Inferior parietal cortex (tissue), 1 donor: ENCODE measurements around the gene UBE2S.
"Not testable (repeated sequence)": the region's sequence is repeated elsewhere in the genome, so short reads cannot be mapped to it uniquely, and the experiment has no call there.

Experiments used
- DNase-seq: peaks from one replicate; pipeline ENCODE4 v3.0.0-alpha.2; 2016; ENCODE audit errors: extremely low spot score

Gene UBE2S

DNA sequence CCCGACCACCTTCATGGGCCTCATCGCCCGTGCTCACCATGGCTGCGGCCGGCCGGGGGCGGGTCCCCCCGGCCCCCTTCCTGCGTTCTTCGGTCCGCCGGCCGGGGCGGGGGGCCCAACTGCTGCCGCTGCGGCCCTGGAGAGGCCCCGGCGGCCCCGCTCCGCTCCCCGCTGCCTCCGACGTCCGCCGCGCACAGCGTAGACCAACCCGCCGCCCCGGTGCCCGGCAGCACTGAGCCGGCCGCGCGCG is at the start of gene UBE2S:
Gene UBE2S, minus strand, starts transcription at position 239 of the 250 bp plus-strand sequence. Its CDS starts 199 bp downstream, at position 40.
- DNase-seq, result not testable (repeated sequence)

DNA sequence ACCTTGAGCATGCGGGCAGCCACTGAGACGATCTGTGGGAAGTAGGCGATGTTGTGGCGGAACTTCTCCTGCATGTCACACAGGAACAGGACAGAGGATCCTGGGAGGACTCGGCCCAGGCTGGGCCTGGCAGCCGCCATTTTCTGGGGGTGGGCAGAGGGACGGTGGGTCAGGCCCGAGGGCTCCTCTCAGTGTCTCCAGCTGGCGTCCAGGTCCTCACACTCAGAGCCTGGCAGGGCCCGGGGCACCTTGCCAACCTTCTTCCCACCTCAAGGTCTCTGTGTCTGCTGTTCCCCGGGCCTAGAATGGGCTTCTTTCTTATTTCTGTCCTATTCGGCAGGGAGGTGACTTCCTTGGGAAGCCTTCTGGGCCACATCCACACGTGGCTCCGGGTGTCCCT is 48.8 kb upstream of the UBE2S start:
- no peak for DNase-seq

DNA sequence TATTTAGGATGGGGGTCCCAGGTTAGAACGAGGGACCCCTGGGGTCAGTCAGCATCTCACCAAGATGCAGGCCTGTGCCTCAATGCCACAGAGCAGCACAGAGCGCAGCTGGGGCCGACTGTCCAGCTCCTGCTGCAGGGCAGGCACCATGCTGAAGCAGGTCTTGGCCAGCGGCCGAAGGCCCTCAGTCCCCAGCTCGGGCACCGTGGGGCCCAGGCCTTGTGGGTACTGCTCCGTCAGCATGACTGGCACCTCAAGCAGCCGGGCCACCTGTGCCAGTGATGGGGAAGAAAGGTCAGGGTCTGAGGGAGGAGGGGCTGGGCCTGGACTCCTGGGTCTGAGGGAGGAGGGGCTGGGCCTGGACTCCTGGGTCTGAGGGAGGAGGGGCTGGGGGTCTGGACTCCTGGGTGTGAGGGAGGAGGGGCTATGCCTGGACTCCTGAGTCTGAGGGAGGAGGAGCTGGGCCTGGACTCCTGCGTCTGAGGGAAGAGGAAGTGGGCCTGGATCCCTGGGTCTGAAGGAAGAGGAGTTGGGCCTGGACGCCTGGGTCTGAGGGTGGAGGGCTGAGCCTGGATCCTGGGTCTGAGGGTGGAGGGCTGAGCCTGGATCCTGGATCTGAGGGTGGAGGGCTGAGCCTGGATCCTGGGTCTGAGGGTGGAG is 48.1 kb upstream of the UBE2S start:
- no peak for DNase-seq

DNA sequence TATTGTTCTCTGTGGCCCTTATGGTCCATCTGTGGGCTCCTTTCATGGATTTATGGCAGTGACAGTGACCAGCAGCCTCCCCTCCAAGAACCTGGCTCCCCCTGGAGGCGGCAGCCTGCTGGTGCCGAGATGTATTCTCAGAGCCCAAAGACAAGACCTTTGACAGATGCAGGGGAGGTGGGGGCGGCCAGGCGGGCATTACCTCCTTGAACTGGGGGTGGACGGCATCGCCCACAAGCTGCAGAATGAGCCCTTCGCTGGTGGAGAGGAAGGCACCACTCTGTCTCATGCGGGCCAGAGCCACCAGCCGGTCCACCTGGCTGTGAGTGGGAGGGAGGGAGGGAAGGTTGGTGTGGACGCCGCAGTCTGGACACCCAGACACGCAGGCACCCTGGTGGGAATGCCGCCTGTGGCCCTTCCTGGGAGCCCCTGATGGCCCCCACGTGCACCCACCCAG is 47.2 kb upstream of the UBE2S start:
- peak; percentile 65 for DNase-seq

DNA sequence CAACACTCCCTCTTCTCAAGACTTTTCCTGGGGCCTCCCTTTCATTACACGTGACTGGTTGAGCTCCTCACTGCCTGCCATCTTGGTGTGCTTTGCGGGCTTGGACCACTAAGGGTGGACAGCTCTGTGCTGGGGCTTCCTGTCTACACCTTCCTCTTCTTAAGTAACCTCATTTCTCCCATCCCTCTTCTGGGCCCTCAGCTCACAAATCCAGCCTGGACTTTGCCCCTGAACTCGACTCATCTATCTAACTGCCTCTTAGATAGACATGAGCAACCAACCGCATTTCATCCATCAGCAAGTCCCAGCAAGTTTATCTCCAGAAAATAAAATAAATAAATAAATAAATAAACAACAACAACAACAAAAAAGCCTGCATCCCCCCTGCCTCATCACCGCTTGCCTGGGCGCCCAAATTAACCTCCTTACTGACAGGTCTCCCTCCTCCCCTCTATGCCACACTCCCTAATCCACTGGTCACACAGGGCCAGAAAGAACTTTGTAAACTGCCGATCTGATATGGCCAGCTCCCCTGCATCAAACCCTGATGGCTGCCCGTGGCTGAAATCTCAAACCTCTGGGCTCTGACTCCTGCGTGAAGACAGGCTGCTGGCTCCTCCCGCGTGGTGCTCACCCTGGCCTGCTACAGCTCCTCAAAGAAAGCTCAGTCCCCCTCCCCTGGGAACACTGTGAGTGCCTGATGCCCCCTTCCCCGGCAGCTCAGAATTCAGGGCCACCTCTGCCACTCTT is 46.1 kb upstream of the UBE2S start:
- DNase-seq, result no peak

DNA sequence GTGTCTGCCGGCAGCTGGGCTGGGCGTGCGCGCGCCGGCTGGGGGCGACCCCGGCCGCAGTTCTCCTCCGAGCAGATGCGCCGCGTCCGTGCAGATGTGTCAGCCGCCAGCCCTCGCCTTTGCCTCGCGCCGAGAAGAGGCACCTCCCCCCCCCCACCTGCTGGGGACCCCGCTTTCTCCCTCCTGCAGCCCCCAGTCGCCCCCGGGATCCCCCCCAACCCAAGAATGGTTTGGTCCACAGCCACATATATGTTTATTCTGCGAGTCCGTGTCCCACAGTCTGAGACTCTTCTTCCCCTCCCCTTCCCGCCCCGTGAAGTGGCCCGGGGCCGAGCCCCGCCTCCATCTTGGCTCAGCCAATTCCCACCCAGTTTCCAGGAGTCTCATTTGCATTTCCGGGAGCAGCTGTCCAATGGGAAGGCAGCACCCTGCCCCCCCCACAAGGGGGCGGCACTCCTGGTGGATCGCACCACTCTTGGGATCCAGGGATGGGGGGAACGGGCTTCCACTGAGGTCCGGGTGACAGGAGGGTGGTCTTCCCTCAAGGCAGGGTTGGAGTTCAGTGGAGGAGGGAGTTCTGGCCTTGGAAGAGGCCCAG is 45.3 kb upstream of the UBE2S start:
- DNase-seq, result peak; percentile 93

DNA sequence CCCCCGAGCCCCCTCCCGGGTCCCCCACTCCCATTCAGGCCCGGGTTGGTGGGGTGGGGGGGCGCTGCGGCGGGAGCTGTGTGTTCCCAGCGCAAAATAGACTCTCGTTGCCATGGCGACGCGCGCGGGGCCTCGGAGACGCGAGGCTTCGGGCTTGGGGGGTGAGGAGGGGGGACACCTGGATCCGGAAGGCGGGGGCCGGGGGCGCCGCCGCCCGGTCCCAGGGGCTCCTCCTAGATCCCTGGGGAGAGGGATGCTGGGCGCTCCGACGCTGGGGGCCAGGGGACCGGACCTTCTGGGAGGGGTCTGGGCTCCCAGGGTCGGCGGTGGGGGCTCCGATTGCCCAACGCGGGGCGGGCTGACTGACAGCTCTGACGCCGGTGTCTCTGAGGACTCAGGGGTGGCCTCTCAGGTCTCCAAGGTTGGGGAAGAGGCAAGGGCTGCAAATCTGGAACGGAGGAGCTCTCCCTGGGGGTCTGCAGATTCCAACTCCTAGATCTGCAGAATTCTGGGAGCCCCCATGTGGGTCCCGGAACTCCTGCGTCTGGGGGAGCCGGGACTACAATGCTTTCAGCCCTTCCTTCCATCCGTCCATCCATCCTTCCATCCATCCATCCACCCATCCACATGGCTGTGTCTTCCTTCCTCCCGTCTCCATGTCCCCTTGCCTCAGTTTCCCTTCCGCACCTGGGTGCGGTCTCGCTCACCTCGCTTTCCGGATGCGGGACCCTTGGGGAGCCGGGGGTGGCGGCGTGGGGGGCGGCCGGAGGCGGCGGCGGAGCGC is 44.6 kb upstream of the UBE2S start:
- peak; percentile 57 for DNase-seq

DNA sequence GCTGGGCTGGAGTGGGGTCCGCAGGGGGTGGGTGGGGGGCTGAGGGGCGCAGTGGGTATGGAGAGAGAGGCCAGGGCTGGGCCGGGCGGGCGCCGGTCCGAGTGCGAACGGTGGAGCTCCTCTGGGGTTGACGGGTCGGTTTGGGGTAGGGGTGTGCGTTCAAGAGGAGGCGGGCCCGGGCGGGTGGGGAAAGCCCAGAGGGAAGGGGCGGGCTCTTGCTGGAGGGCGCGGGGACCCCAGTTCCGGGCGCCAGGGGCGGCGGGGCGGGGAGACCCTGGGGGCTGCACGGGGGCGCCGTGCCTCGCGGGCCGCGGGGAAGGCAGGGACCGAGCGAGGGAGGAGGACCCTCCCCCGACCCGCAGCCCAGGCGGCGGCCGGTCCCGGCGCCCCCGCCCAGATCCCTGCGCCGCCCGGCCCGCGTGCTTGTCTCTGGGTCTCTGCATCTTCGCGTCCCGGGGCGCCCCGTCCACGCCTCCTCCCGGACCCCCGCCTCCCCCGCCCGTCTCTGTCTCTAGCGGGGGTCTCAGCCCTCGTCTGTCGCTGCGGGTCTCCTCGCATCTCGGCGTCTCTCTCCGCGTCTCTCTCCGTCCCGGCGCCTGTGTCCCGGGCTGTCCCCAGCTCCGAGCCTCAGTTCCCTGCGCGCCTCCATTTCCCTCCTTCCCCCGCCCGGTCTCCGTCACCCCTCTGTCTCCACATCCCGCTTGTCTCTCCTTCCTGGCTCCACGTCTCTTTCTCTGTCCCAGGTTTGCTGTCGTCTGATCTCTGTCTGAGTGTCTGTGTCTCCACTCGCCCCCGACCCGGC is 43.8 kb upstream of the UBE2S start:
- DNase-seq, result no peak

DNA sequence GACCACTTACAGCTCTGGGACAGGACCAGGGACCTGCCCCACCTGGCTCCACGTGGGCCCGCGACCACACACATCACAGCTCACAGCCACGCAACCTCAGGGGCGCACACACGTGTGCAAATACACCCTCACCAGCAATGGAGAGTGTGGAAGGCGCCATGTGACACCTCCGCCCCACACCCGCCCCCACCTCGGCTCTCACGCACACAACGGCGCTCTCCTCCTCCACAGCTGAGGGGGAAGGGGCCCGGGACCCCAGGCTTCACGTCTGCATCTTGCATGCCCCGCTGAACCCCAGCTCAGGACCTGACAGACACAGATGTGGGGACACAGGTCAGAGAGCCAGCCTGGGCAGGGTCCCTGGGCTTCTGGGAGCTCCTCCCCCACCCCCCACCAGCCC is 41.9 kb upstream of the UBE2S start:
- DNase-seq, result no peak

DNA sequence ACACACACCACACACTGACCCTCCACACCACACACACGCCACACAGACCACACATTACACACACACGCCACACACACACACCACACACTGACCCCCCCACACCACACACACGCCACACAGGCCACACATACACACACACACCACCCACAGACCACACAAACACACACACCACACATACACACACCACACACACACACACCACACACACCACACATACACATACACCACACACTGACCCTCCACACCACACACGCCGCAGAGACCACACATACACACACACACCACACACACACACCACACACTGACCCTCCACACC is 40.5 kb upstream of the UBE2S start:
- not testable (repeated sequence) for DNase-seq

DNA sequence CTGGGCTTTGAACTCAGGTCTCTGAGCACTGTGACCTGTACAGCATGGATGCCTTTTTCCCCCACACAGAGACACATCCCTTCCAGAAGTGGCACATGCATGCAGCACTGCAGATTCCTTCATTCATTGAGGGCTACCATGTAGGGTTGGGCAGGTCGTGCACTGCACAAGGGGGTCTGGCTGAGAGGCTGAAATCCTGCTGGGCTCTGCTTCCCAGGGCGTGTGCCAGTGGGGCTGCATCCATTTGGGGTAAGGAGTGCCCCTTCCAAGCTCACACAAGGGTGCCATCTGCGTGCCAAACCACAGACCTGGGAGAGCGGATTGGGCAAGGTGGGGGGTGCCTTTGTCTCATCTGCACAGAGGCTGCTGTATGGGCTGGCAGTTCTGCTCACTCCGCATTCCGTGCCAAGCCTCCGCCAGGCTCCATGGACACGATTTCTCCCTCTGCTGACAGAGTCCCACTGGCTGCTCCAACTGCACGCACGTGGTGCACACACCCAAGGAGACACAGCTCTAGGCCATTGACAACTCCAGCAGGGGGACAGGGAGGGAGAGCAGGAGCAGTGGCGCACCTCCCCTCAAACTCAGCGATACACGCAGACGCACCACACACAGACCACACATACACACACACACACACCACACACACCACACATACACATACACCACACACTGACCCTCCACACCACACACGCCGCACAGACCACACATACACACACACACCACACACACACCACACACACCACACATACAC is 40.0 kb upstream of the UBE2S start:
- DNase-seq, result peak; percentile 74

DNA sequence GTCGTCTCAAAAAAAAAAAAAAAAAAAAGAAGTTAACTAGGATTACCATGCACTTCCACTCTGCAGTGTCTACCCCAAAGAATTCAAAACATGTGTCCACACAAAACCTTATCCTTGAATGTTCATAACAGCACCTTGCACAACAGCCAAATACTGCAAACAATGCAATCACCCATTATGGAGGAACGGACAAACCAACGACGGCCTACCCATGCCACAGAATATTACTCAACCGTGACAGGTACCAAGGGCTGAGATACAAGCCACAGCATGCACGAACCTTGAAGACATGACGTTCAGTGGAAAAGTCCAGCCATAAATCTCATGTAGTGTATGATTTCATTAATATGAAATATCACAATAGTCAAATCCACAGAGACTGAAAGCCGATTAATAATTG is 38.5 kb upstream of the UBE2S start:
- no peak for DNase-seq

DNA sequence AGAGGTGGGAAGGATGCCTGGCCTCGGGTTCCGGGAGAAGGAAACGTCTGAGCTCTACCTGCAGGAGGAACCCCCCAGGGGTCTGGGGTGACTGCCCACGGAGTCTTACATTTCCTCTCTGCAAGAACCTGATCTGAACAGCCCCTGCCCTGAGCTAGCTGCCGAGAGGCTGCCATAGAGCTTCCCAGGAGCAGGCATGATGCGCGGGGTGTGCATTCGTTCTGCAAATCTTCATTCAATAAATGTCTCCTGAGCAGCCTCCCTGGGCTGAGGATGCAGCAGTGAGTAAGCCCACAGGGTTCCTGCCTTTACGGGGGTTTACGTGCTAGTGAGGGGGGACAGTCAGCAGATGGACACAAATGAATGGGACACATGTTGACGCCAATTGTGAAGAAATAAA is 37.1 kb upstream of the UBE2S start:
- no peak for DNase-seq

DNA sequence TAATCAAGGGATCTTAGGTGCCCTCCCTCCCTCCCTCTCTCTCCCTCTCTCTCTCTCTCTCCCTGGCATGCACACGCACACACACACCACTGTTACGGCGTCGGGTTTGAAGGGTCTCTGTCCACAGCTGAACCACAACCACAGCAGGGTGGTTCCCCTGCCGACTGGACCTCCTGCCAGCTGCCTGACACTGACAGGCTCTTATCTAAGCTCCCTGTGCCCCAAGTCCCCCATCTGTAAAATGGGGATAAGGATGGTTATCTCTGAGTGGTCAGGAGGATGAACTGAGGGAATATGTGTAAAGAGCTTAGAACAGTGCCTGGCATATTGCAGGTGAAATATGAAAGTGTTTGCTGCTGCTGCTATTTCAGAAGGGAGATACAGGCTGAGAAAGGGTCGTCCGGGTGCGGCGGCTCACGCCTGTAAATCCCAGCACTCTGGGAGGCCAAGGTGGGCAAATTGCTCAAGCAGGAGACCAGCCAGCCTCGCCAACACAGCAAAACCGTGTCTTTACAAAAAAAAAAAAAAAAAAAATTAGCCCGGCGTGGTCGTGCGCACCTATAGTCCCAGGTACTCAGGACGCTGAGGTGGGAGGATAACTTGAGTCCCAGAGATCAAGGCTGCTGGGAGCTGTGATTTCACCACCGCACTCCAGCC is 36.4 kb upstream of the UBE2S start:
- DNase-seq, result no peak

DNA sequence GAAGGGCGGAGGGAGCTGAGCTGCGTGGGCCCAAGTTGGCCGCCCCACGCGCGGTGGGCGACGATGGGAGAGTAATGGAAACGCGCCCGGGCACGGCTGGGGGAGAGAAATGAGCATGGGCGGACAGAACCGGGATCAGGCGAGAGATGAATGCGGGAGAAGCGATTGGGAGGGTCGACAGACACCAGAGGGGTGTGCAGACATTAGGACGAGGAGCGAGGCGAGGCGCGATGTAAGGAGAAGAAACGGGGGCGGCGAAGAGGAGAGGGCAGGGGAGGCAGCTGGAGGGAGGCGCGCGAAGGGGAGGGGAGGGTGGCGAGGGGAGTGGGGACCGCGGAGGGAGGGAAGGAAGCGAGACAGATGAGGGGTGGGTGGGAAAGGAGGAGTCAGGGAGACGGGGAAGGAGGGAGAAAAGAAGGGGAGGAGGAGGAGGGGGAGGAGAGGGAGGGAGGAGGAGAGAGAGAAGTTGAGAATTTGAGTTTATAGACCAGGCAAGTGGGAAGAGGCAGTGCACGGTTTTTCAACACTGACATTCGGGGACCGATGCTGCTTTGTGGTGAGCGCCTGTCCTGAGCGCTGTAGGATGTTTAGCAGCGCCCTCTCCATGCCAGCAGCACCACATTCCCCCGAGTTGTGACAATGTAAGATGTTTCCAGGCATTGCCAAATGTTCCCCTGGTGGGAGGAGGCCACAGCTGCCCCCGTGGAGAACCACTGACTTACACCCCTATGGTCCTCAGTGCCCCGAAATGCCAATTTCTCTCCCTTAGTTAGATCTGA is 35.6 kb upstream of the UBE2S start, which contains the start of gene SHISA7:
Gene SHISA7, minus strand, starts transcription at position 256 of the 779 bp plus-strand sequence. CDS start 437 bp downstream, outside the sequence.
- DNase-seq, result peak; percentile 56

DNA sequence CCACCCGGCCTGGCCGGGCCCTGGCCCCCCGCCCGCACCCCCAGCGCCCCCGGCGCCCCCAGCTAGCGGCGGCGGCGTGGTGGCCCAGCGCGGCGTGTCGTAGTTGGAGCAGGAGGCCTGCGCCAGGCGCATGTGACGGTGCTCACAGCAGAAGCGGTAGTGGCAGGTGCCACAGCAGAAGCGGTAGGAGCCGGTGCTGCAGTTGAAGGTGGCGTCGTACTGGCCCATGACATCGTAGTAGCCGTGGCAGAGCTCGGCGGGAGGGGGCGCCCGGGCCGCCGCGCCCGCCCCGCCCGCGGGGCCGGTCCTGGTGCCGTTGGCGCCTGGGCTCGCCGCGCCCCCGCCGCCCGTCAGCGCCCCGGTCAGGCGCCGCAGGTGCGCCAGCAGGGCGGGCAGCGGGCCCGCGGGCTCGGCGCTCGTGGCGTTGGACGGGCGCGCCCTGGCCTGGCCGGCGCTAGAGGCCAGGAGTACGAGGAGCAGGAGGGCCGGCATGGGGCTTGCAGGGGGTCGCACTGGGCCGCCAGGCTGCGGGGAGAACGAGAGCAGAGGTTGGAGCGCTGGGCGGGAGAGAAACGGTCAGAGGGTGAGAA is 34.9 kb upstream of the UBE2S start:
- no peak for DNase-seq

DNA sequence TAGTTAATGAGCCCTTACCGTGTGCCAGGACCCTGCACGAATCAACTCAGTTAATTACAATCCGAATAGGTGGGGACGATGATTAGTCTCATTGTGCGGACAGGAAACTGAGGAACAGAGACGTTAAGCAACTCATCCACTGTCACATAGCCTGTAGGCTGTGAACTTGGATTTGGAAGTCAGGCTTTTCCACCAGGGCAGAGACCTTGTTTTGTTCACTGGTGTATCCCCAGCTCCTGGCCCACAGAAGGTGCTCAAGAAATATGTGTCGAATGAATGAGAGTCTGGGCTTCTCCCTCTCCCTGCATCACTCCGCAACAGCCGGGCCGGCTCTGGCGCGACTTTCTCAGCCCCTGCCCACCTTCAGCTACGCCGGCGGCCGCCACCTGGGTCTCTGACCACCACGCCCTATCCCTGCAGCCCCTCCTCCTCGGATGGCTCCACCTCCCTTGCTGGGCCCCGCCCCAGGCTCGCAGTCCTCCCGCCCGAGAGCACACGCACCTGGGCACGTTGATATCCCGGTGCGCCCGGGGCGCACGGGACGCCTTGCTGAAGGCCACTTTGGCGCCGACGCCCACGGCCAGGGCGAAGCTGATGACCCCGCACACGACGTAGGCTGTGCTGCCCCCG is 34.2 kb upstream of the UBE2S start:
- no peak for DNase-seq

DNA sequence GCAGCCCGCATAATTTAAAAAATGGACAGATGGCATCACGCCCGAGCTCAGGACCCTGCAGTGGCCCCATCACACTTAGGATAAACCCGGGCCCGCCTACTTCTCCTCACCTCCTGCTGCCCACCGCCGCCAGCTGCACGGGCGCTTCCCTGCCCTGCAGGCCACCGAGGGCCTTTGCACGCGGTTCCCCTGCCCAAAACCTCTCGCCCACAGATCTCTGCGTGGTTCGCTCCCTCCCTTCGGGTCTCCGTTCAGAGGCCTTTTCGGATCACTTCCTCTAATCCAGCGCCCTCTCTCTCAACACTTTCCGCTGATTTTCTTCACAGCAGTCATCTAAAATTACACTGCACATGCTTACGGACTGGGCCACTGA is 33.7 kb upstream of the UBE2S start:
- no peak for DNase-seq
